OCI-LY7 (cell line): ENCODE results near the gene TMEM44. TPM values are rescaled to one million over a fixed set of nuclear protein-coding genes. Genes with fewer than 3 reads are reported as not detected.

Experiments used
- BruUV-seq: library from RNA; stranded (reverse); fragments of 400-500 nt; replicated peaks from 2 replicates; lab custom pipeline; 2021; lab: Mats Ljungman, UMichigan
- CTCF ChIA-PET: fragments of 300-600 bp; sonication (Branson Sonifier 250); formaldehyde crosslinking; loops from one replicate; lab custom pipeline; 2022; ENCODE audit warnings: antibody characterized with exemption; ENCODE audit not compliant: unreplicated experiment; lab: Charles Lee
- POLR2A ChIA-PET: fragments of 300-600 bp; sonication (Branson Sonifier 250); formaldehyde crosslinking; loops from one replicate; lab custom pipeline; 2022; ENCODE audit warnings: antibody characterized with exemption; lab: Charles Lee
- DNase-seq: peaks from one replicate; pipeline ENCODE4 v3.0.0-alpha.2; 2015; ENCODE audit warnings: low spot score
- H2AFZ ChIP-seq: fragments of 200-600 bp; sonication (generic), shearing (Covaris generic); 2 replicates; pipeline ENCODE4 v1.6.1; 2014; ENCODE audit warnings: mild to moderate bottlenecking, antibody characterized with exemption, low read length, moderate library complexity
- H3K27ac ChIP-seq: fragments of 200-600 bp; sonication (generic); 2 replicates; pipeline ENCODE4 v1.5.1; 2014; ENCODE audit warnings: mixed run types, low read depth, mild to moderate bottlenecking, moderate library complexity, low read length, inconsistent platforms; ENCODE audit not compliant: poor library complexity, severe bottlenecking
- H3K36me3 ChIP-seq: fragments of 200-600 bp; sonication (generic); 2 replicates; pipeline ENCODE4 v1.6.1; 2014; ENCODE audit warnings: mild to moderate bottlenecking, antibody characterized with exemption, low read length, moderate library complexity, mixed read lengths; ENCODE audit not compliant: insufficient read depth
- H3K4me1 ChIP-seq: fragments of 200-600 bp; sonication (generic); 2 replicates; pipeline ENCODE4 v1.5.1; 2014; ENCODE audit warnings: mild to moderate bottlenecking, low read length; ENCODE audit not compliant: insufficient read depth, poor library complexity, severe bottlenecking
- H3K4me2 ChIP-seq: fragments of 200-600 bp; sonication (generic); 2 replicates; pipeline ENCODE4 v1.6.1; 2014; ENCODE audit warnings: mild to moderate bottlenecking, low read length
- H3K4me3 ChIP-seq: fragments of 200-600 bp; sonication (generic); 2 replicates; pipeline ENCODE4 v1.5.1; 2014; ENCODE audit warnings: mild to moderate bottlenecking, low read depth, low read length; ENCODE audit not compliant: poor library complexity, severe bottlenecking
- H3K79me2 ChIP-seq: fragments of 200-600 bp; sonication (generic); 2 replicates; pipeline ENCODE4 v1.6.1; 2016; ENCODE audit warnings: low read depth, mild to moderate bottlenecking, low read length, moderate library complexity, mixed read lengths; ENCODE audit not compliant: insufficient read depth
- H3K9me2 ChIP-seq: fragments of 200-600 bp; sonication (generic); 2 replicates; pipeline ENCODE4 v1.6.1; 2016; ENCODE audit warnings: mild to moderate bottlenecking, low read length, mixed read lengths; ENCODE audit not compliant: insufficient read depth
- H3K9me3 ChIP-seq: fragments of 200-600 bp; sonication (generic); 2 replicates; pipeline ENCODE4 v1.6.1; 2014; ENCODE audit warnings: mild to moderate bottlenecking, mixed run types, low read length, mixed read lengths
- H4K20me1 ChIP-seq: fragments of 200-600 bp; sonication (generic); 2 replicates; pipeline ENCODE4 v1.6.1; 2014; ENCODE audit warnings: mild to moderate bottlenecking, antibody characterized with exemption, low read length, moderate library complexity, mixed read lengths; ENCODE audit not compliant: insufficient read depth
- CTCF ChIP-seq: fragments of 200-600 bp; sonication (generic); conservative IDR thresholded peaks from 2 replicates; pipeline ENCODE4 v1.5.1; 2014; ENCODE audit warnings: mild to moderate bottlenecking, antibody characterized with exemption, low read length, moderate library complexity, mixed read lengths
- EZH2phosphoT487 ChIP-seq: fragments of 200-600 bp; sonication (generic); IDR thresholded peaks from 2 replicates; pipeline ENCODE4 v1.6.1; 2018; ENCODE audit warnings: low read depth, borderline replicate concordance, mild to moderate bottlenecking, mixed run types, antibody characterized with exemption, low read length, moderate library complexity, mixed read lengths
- intact Hi-C: fragments of 100-400 bp; cut with micrococcal nuclease; formaldehyde crosslinking; loops from one replicate; pipeline ENCODE4 v1.10.0; 2022; ENCODE audit not compliant: unreplicated experiment
- total RNA-seq, 2 experiments: library from RNA; depleted of rRNA in 1 of 2; stranded (reverse); fragments of >200 nt in 1 of 2; shearing (Covaris generic) in 1 of 2; gene quantifications; 2 replicates each; pipeline ENCODE4 v1.2.3, GENCODE V29; 2014 to 2022

TMEM44 gene
- total RNA-seq, 2 experiments from 2014 or later = 8.8 to 22.9 TPM

GRCh38 chr3:194642769-194643168 lies 9.6 kb upstream of the TMEM44 start:
- H3K4me3 ChIP-seq = no peak overlapping the region
- intact Hi-C loops = no loop called here
- no peaks in the 10 kb centered on the region for H3K9me2 ChIP-seq
- H3K4me2 ChIP-seq = no peak overlapping the region
- ChIA-PET CTCF (no interaction called here), POLR2A (interaction anchor here (1.0 kb wide), 1 partner anchor 29 kb away, joined by 4 read pairs; the partner anchor contains the start of gene LSG1)
- no peaks in the 10 kb centered on the region for H3K79me2 ChIP-seq
- peaks cover 74% of the 10 kb centered on the region for H3K36me3 ChIP-seq
- DNase-seq = no peak
- H4K20me1 ChIP-seq = no peaks in the 10 kb centered on the region
- no peak overlapping the region for H2AFZ ChIP-seq
- H3K4me1 ChIP-seq = peaks cover 6% of the 10 kb centered on the region
- BruUV-seq = no TSS peak
- no peak for TF ChIP-seq EZH2phosphoT487
- TF ChIP-seq CTCF = no peak
- no peak overlapping the region for H3K27ac ChIP-seq
- H3K9me3 ChIP-seq = no peaks in the 10 kb centered on the region

GRCh38 chr3:194640829-194641228 lies 7.6 kb upstream of the TMEM44 start:
- no peaks in the 10 kb centered on the region for H3K79me2 ChIP-seq
- ChIA-PET CTCF (no interaction called here), POLR2A (interaction anchor here (0.7 kb wide), 1 partner anchor 142 kb away, joined by 3 read pairs; no protein-coding TSS in a partner anchor)
- no peak overlapping the region for H3K27ac ChIP-seq
- no peak overlapping the region for H2AFZ ChIP-seq
- H3K9me3 ChIP-seq = no peaks in the 10 kb centered on the region
- peak; percentile 27 for DNase-seq
- TF ChIP-seq CTCF (peak; percentile 63), EZH2phosphoT487 (no peak)
- no peaks in the 10 kb centered on the region for H3K9me2 ChIP-seq
- H3K4me3 ChIP-seq = no peak overlapping the region
- H3K4me2 ChIP-seq = no peak overlapping the region
- H3K4me1 ChIP-seq = peaks cover 6% of the 10 kb centered on the region
- H3K36me3 ChIP-seq = peaks cover 59% of the 10 kb centered on the region
- no peaks in the 10 kb centered on the region for H4K20me1 ChIP-seq
- BruUV-seq = TSS peak; percentile 85
- intact Hi-C loops = no loop called here

GRCh38 chr3:194638991-194639605 lies 5.9 kb upstream of the TMEM44 start:
- Histone ChIP-seq H3K4me2 (no peak overlapping the region), H2AFZ (no peak overlapping the region), H3K9me3 (no peaks in the 10 kb centered on the region), H4K20me1 (no peaks in the 10 kb centered on the region), H3K36me3 (peaks cover 44% of the 10 kb centered on the region), H3K4me1 (peaks cover 6% of the 10 kb centered on the region), H3K27ac (no peak overlapping the region), H3K4me3 (no peak overlapping the region), H3K9me2 (no peaks in the 10 kb centered on the region), H3K79me2 (no peaks in the 10 kb centered on the region)
- no peak for DNase-seq
- intact Hi-C loops = no loop called here
- ChIA-PET CTCF (interaction anchor here (1.0 kb wide), 1 partner anchor 32 kb away, joined by 3 read pairs; no protein-coding TSS in a partner anchor), POLR2A (interaction anchor here (0.7 to 1.3 kb wide), 3 partner anchors 9 to 49 kb away, joined by 3 to 7 read pairs (median 3); no protein-coding TSS in a partner anchor)
- no TSS peak for BruUV-seq
- TF ChIP-seq EZH2phosphoT487 (no peak), CTCF (no peak)
